Panc1 (cell line): ENCODE results near the gene KIF1A. TPM values are rescaled to one million over a fixed set of nuclear protein-coding genes. Genes with fewer than 3 reads are reported as not detected.

ENCODE experiments used
- ATAC-seq: fragments of 200-7000 bp; cut with Tn5 transposase; 2 replicates; pipeline ENCODE4 v1.9.1; 2020; ENCODE audit warnings: mild to moderate bottlenecking, moderate library complexity
- BruUV-seq: library from RNA; stranded (reverse); fragments of 400-500 nt; replicated peaks from 2 replicates; lab custom pipeline; 2021; lab: Mats Ljungman, UMichigan
- CTCF ChIA-PET: fragments of 300-600 bp; sonication (Branson Sonifier 250); formaldehyde crosslinking; loops from one replicate; lab custom pipeline; 2022; ENCODE audit warnings: antibody characterized with exemption; lab: Charles Lee
- POLR2A ChIA-PET: fragments of 300-600 bp; sonication (Branson Sonifier 250); formaldehyde crosslinking; loops from one replicate; lab custom pipeline; 2022; ENCODE audit warnings: antibody characterized with exemption; lab: Charles Lee
- DNase-seq: peaks from one replicate; pipeline ENCODE4 v3.0.0-alpha.2; 2010; ENCODE audit warnings: low read depth, low spot score
- H3K27ac ChIP-seq: 2 replicates; pipeline ENCODE4 v1.5.1; 2011; ENCODE audit warnings: mild to moderate bottlenecking, low read length, inconsistent platforms
- H3K27me3 ChIP-seq: fragments of 200-500 bp; sonication (Bioruptor generic); 2 replicates; pipeline ENCODE4 v1.6.0; 2014; ENCODE audit warnings: low read length, inconsistent platforms; ENCODE audit not compliant: control insufficient read depth, insufficient read depth
- H3K36me3 ChIP-seq: fragments of 200-500 bp; sonication (Bioruptor generic); 2 replicates; pipeline ENCODE4 v1.5.1; 2014; ENCODE audit warnings: inconsistent platforms, mild to moderate bottlenecking, low read length, moderate library complexity; ENCODE audit not compliant: control insufficient read depth, insufficient read depth
- H3K4me1 ChIP-seq: 2 replicates; pipeline ENCODE4 v1.5.1; 2011; ENCODE audit warnings: inconsistent platforms, mild to moderate bottlenecking, low read length, moderate library complexity; ENCODE audit not compliant: control insufficient read depth, insufficient read depth
- H3K4me3 ChIP-seq, 2 experiments: 2 replicates each; pipeline ENCODE4 v1.5.1; 2011 to 2012; ENCODE audit warnings: low read depth in 2 of 2, low read length in 2 of 2, mild to moderate bottlenecking in 2 of 2, inconsistent platforms in 1 of 2, moderate library complexity in 1 of 2
- H3K9me3 ChIP-seq: fragments of 200-500 bp; sonication (Bioruptor generic); 2 replicates; pipeline ENCODE4 v1.5.1; 2014; ENCODE audit warnings: low read depth, mild to moderate bottlenecking, inconsistent platforms, low read length, moderate library complexity; ENCODE audit not compliant: control insufficient read depth, insufficient read depth
- POLR2AphosphoS5 ChIP-seq: IDR thresholded peaks from 2 replicates; pipeline ENCODE4 v1.6.1; 2012; ENCODE audit warnings: mild to moderate bottlenecking, low read depth, low read length, moderate library complexity
- SIN3A ChIP-seq: IDR thresholded peaks from 2 replicates; pipeline ENCODE4 v1.6.1; 2012; ENCODE audit warnings: low read depth, mild to moderate bottlenecking, low read length, moderate library complexity, borderline replicate concordance; ENCODE audit not compliant: insufficient read depth
- TCF7L2 ChIP-seq: IDR thresholded peaks from 2 replicates; pipeline ENCODE4 v1.6.1; 2011; ENCODE audit warnings: mild to moderate bottlenecking, low read depth, low read length, inconsistent platforms
- in situ Hi-C: cut with HindIII; loops from 2 replicates; pipeline ENCODE4 v1.10.0; 2016; ENCODE audit warnings: low sequenced_read_pairs, low pct_unique_long_range_greater_than_20kb
- intact Hi-C: fragments of 100-400 bp; cut with micrococcal nuclease; formaldehyde crosslinking; loops from one replicate; pipeline ENCODE4 v1.10.0; 2022; ENCODE audit not compliant: unreplicated experiment
- total RNA-seq: library from RNA; stranded (reverse); gene quantifications from one replicate; pipeline ENCODE4 v1.2.1, GENCODE V29; 2021; ENCODE audit not compliant: unreplicated experiment
- TF ChIP-seq, protein P1 (sequence below), 2 experiments: IDR thresholded peaks; 2 replicates each; pipeline ENCODE4 v1.6.1; 2011 to 2012; ENCODE audit warnings: low read depth in 2 of 2, control low read depth in 1 of 2, low read length in 1 of 2, mild to moderate bottlenecking in 1 of 2, moderate library complexity in 1 of 2; ENCODE audit not compliant: insufficient read depth in 1 of 2
- TF ChIP-seq, protein P2 (sequence below): fragments of 450-650 bp; IDR thresholded peaks from 2 replicates; pipeline ENCODE4 v1.5.1; 2017; ENCODE audit warnings: mild to moderate bottlenecking

The KIF1A gene
- total RNA-seq, 1 experiment from 2014 or later = 132 TPM

DNA sequence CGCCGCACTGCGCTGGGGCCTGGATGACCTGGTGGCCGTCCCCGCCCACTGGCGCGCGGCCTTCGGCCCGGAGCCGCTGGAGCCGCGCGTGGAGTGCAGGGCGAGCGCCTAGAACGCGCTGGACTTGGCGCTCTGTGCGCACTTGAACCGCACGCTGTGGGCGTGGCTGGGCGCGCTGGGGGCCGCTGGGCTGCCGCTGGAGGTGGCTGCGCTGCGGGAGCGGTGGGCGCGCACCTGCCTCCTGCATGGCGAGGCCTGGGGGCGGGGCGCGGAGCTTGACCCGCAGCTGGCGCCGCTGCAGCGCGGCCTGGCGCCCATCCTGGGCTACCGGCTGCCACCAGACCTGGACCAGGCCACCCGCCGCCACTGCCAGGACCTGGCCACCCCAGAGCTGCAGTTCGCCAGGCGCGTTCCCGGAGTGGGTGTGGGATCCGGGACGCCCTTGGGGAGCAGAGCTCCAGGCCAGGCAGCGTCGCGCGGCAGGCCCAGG lies 147.3 kb downstream of the KIF1A start:
- H3K4me1 ChIP-seq = no peaks in the 10 kb centered on the region
- H3K36me3 ChIP-seq = no peaks in the 10 kb centered on the region
- in situ Hi-C loops = no loop called here
- POLR2A ChIA-PET = no interaction called here
- H3K27ac ChIP-seq = no peak overlapping the region
- CTCF ChIA-PET = no interaction called here
- H3K9me3 ChIP-seq = no peaks in the 10 kb centered on the region
- peaks cover 8% of the 10 kb centered on the region for H3K27me3 ChIP-seq
- intact Hi-C loops = no loop called here
- DNase-seq (no peak), ATAC-seq (no peak; the same call in 1 of the 2 replicates)
- no peak overlapping the region for H3K4me3 ChIP-seq
- BruUV-seq = no TSS peak
- no peak for TF ChIP-seq TCF7L2
- TF ChIP-seq SIN3A = no peak
- TF ChIP-seq, protein P1, sequence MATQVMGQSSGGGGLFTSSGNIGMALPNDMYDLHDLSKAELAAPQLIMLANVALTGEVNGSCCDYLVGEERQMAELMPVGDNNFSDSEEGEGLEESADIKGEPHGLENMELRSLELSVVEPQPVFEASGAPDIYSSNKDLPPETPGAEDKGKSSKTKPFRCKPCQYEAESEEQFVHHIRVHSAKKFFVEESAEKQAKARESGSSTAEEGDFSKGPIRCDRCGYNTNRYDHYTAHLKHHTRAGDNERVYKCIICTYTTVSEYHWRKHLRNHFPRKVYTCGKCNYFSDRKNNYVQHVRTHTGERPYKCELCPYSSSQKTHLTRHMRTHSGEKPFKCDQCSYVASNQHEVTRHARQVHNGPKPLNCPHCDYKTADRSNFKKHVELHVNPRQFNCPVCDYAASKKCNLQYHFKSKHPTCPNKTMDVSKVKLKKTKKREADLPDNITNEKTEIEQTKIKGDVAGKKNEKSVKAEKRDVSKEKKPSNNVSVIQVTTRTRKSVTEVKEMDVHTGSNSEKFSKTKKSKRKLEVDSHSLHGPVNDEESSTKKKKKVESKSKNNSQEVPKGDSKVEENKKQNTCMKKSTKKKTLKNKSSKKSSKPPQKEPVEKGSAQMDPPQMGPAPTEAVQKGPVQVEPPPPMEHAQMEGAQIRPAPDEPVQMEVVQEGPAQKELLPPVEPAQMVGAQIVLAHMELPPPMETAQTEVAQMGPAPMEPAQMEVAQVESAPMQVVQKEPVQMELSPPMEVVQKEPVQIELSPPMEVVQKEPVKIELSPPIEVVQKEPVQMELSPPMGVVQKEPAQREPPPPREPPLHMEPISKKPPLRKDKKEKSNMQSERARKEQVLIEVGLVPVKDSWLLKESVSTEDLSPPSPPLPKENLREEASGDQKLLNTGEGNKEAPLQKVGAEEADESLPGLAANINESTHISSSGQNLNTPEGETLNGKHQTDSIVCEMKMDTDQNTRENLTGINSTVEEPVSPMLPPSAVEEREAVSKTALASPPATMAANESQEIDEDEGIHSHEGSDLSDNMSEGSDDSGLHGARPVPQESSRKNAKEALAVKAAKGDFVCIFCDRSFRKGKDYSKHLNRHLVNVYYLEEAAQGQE (IDR thresholded peaks at IDR 0.05; ENCODE audit: insufficient read depth in 1 of 2, low read depth in 2 of 2, low read length in 1 of 2) = no peak
- no peak for TF ChIP-seq POLR2AphosphoS5
- TF ChIP-seq, protein P2, sequence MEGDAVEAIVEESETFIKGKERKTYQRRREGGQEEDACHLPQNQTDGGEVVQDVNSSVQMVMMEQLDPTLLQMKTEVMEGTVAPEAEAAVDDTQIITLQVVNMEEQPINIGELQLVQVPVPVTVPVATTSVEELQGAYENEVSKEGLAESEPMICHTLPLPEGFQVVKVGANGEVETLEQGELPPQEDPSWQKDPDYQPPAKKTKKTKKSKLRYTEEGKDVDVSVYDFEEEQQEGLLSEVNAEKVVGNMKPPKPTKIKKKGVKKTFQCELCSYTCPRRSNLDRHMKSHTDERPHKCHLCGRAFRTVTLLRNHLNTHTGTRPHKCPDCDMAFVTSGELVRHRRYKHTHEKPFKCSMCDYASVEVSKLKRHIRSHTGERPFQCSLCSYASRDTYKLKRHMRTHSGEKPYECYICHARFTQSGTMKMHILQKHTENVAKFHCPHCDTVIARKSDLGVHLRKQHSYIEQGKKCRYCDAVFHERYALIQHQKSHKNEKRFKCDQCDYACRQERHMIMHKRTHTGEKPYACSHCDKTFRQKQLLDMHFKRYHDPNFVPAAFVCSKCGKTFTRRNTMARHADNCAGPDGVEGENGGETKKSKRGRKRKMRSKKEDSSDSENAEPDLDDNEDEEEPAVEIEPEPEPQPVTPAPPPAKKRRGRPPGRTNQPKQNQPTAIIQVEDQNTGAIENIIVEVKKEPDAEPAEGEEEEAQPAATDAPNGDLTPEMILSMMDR = no peak

DNA sequence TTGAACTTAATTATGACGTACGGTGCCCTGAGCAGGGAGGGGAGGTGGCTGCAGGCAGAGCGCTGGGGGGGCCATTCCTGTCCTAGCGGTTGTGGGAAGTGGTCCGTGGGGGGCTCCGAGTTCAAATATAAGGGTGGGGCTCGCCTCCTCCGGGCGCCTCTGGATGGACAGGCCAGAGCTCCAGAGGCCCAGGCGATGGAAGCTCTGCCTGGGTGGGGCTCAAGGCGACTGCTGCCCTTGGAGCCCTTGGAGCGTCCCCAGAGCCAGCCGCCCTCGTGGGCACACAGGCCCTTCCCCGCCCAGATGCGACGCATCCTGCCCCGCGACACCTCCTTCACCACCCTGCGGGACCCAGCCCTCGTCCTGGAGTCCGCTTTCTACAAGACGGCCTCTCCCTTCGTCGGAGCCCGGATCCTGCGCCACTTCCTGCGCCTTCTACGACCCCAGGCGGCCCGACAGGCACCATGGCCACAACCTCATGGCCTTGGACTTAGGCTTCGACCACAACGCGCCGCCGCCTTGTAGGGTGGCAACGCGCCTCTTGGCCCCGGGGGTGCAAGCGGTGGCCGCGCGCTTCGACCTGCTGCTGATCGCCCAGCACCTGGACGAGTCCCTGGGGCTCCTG lies 147.8 kb downstream of the KIF1A start:
- in situ Hi-C loops = no loop called here
- CTCF ChIA-PET = no interaction called here

More for the DNA sequence above, 147.8 kb downstream of the KIF1A start:
- POLR2A ChIA-PET = no interaction called here
- no peaks in the 10 kb centered on the region for H3K4me1 ChIP-seq
- DNase-seq = no peak
- no peaks in the 10 kb centered on the region for H3K36me3 ChIP-seq
- ATAC-seq = no peak
- no peak overlapping the region for H3K4me3 ChIP-seq
- no peak overlapping the region for H3K27ac ChIP-seq
- H3K27me3 ChIP-seq = peaks cover 13% of the 10 kb centered on the region
- no peak for TF ChIP-seq TCF7L2
- TF ChIP-seq SIN3A = no peak
- TF ChIP-seq, protein P1 (IDR thresholded peaks at IDR 0.05; ENCODE audit: insufficient read depth in 1 of 2, low read depth in 2 of 2, low read length in 1 of 2) = no peak
- no peak for TF ChIP-seq POLR2AphosphoS5
- TF ChIP-seq, protein P2 = no peak
- no TSS peak for BruUV-seq
- H3K9me3 ChIP-seq = no peaks in the 10 kb centered on the region
- intact Hi-C loops = no loop called here
